ENCODE data around the gene MRGPRX2.
A peak's percentile ranks its signal among the peaks of the same experiment; 100 is the strongest.

The MRGPRX2 gene

GRCh38 chr11:19073454-19074415, 13.2 kb upstream of the MRGPRX2 start:
- no peak for DNase-seq

GRCh38 chr11:19072464-19072863, 11.9 kb upstream of the MRGPRX2 start:
- DNase-seq = no peak

- peak; percentile 86 for DNase-seq
Measured at GRCh38 chr11:19071255-19071654, 10.7 kb upstream of the MRGPRX2 start.

GRCh38 chr11:19059833-19060232, 684 bp downstream of the MRGPRX2 start:
- DNase-seq = no peak

DNA sequence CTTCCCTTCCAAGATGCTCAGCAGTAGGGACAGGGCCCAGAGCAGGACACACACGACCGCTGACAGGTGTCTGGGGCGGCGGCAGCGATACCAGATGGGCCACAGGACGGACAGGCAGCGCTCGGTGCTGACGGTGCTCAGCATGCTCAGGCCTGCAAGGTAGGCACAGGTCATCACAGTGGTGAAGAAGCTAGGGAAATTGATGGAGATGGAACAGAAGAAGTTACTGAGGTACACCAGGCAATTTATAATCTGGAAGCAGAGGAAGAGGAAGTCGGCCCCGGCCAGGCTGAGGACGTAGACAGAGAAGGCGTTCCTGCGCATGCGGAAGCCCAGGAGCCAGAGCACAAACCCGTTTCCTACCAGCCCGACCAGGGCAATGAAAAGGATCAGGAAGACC, 4.6 kb downstream of the MRGPRX2 start:
- no peak for DNase-seq

DNA sequence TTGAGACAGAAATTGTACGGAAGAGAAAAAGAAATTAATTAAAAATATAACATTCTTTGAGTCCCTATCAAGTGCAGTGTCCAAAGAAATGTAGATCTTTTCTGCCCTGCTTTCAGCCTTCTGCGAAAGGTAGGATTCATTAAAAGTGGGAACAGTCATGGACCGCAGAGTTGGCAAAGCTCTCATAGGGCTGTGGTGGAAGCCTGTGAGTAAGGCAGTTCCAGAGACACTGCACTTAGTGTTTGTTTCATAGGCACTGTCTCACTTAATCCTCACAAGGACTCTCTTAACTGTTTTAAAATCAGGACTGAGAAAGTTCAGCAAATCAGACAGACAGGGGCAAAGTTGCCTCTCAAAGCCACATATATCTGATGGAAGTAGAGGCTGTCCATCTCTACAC, 5.5 kb downstream of the MRGPRX2 start:
- DNase-seq = no peak

- DNase-seq = no peak
Measured at GRCh38 chr11:19053909-19054308, 6.6 kb downstream of the MRGPRX2 start.

GRCh38 chr11:19050281-19050680, 10.2 kb downstream of the MRGPRX2 start:
- DNase-seq = no peak

DNA sequence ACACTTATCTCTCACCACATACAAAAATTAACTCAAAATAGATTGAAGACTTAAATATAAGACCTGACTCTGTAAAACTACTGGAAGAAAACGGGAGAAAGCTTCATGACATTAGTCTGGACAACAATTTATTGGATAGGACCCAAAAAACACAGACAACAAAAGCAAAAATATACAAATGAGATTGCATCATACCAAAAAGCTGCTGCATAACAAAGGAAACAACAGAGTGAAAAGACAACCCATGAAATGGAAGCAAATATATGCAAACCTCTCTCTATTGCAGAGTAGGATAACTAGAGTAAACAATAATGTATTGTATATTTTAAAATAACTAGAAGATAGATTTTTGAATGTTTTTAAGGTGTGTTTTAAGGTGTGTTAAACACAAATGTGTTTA, 11.2 kb downstream of the MRGPRX2 start:
- no peak for DNase-seq

- DNase-seq = no peak
Measured at GRCh38 chr11:19040051-19040450, 20.5 kb downstream of the MRGPRX2 start.

GRCh38 chr11:19039409-19039808, 21.1 kb downstream of the MRGPRX2 start:
- DNase-seq = no peak

GRCh38 chr11:19032990-19033389, 27.5 kb downstream of the MRGPRX2 start:
- DNase-seq = no peak

GRCh38 chr11:19027829-19028595, 32.5 kb downstream of the MRGPRX2 start:
- DNase-seq = no peak

- DNase-seq = no peak
Measured at GRCh38 chr11:19026862-19027261, 33.7 kb downstream of the MRGPRX2 start.

DNA sequence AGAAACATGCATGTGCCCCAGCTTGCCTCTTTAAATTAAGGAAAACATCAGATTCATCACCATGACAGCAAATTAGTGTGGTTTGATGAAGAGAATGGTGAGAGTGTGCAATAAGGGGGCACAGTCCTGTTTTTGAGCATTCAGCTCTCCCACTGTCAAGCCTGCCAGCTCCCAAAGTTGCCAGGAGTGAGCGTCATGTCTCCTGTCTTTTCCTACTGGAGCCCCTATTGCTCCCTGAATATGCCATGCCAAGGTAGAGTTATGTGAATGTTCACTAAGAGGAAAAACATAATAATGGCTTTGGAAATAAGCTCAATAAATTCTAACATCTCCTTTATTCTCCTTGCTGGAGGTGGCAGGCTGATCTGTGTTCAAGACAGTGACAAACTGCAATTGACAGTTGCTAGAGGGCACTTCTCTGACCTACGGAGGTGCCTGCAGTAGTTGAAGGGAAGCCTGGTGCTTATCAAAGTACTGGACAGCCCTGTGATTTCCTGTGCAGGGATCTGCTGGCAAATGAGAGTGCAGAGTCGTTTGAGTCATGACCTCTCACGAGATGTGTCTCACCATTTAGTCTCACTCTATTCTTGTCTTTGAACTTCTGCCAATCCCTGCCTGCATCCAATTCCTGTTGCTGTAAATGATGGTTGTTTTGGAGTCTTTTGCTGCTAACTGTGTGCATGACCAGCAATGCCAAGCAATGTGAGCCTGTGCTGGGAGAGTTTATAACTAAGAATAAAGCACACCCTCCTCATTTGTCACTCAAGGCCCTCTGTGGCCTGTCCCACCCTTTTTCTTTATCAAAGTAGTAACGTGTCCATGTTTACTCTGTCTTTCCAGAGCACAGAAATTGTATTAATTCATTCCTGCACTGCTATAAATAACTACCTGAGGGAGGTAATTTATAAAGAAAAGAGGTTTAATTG, 34.8 kb downstream of the MRGPRX2 start:
- no peak for DNase-seq

GRCh38 chr11:19020831-19021230, 39.7 kb downstream of the MRGPRX2 start:
- DNase-seq = no peak

- no peak for DNase-seq
Measured at GRCh38 chr11:19018901-19019300, 41.6 kb downstream of the MRGPRX2 start.

DNA sequence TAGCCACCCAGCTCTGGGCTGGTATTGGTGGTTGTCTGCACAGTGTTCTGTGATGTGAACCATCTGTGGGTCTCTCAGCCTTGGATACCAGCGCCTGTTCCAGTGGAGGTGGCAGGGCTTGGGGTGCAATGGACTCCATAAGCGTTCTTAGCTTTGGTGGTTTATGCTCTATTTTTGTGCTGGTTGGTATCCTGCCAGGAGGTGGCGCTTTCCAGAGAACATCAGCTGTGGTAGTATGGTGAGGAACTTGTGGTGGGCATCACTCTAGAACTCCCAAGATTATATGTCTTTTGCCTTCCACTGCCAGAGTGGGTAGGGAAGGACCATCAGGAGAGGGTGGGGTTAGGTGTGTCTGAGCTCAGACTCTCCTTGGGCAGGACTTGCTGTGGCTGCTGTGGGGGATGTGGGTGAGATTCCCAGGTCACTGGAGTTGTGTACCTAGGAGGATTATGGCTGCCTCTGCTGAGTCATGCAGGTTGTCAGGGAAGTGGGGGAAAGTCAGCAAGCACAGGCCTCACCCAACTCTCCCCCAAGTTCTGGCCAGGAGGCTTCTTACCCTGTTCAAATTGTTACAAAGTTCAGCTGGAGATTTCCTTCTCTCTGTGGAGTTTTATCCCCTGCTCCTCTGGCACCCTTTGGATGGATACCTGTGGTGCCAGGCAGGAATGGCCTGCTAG, 47.2 kb downstream of the MRGPRX2 start:
- DNase-seq = no peak

GRCh38 chr11:19012636-19013035, 47.9 kb downstream of the MRGPRX2 start:
- no peak for DNase-seq

Data from NCI-H1694 treated with DMSO at 0.1 percent for 48 hours (cell line).